GM12878 (cell line): Measurements from ENCODE around the gene SLC5A2. TPM values are rescaled to one million over a fixed set of nuclear protein-coding genes. Genes with fewer than 3 reads are reported as not detected.

Experiments
- ATF3 ChIP-seq: IDR thresholded peaks from 2 replicates; pipeline ENCODE4 v1.6.1; 2011; ENCODE audit warnings: low read depth, mild to moderate bottlenecking, low read length, moderate library complexity, borderline replicate concordance; ENCODE audit errors: extremely low read depth
- BACH1 ChIP-seq: fragments of 450-650 bp; IDR thresholded peaks from 2 replicates; pipeline ENCODE4 v1.6.1; 2017; ENCODE audit warnings: mild to moderate bottlenecking, borderline replicate concordance
- BCLAF1 ChIP-seq: fragments of 450-650 bp; IDR thresholded peaks from 2 replicates; pipeline ENCODE4 v1.6.1; 2017; ENCODE audit warnings: antibody characterized with exemption, mild to moderate bottlenecking, moderate library complexity
- CREB1 ChIP-seq: IDR thresholded peaks from 2 replicates; pipeline ENCODE4 v1.6.1; 2012; ENCODE audit warnings: low read depth, mild to moderate bottlenecking, inconsistent platforms
- CTCF ChIP-seq, 3 experiments: IDR thresholded peaks in 2 of 3; conservative IDR thresholded peaks in 1 of 3; 2 replicates each; pipeline ENCODE4 v1.5.1; 2011; ENCODE audit warnings: low read depth in 3 of 3, low read length in 3 of 3, mild to moderate bottlenecking in 3 of 3, control low read depth in 2 of 3, moderate library complexity in 2 of 3, inconsistent platforms in 1 of 3, mixed read lengths in 1 of 3; ENCODE audit not compliant: control insufficient read depth in 2 of 3, insufficient read depth in 1 of 3; ENCODE audit errors: extremely low read depth in 1 of 3
- E2F4 ChIP-seq: IDR thresholded peaks from 2 replicates; pipeline ENCODE4 v1.6.1; 2012; ENCODE audit warnings: low read depth, low read length, improper control_type of control experiment
- GATAD2B ChIP-seq: fragments of 450-650 bp; conservative IDR thresholded peaks from 2 replicates; pipeline ENCODE4 v1.6.1; 2017; ENCODE audit warnings: low read depth, mild to moderate bottlenecking, moderate library complexity
- KDM1A ChIP-seq: fragments of 200-600 bp; sonication (generic); IDR thresholded peaks from 2 replicates; pipeline ENCODE4 v1.6.1; 2016; ENCODE audit warnings: borderline replicate concordance
- KLF5 ChIP-seq: fragments of 450-650 bp; IDR thresholded peaks from 2 replicates; pipeline ENCODE4 v1.6.1; 2014; ENCODE audit warnings: mild to moderate bottlenecking; ENCODE audit not compliant: partially characterized antibody
- MEF2B ChIP-seq: fragments of 450-650 bp; IDR thresholded peaks from 2 replicates; pipeline ENCODE4 v1.6.1; 2018; ENCODE audit warnings: mild to moderate bottlenecking, moderate library complexity; ENCODE audit not compliant: partially characterized antibody, poor library complexity, severe bottlenecking
- NFYA ChIP-seq: IDR thresholded peaks from 2 replicates; pipeline ENCODE4 v1.6.1; 2011; ENCODE audit warnings: low read depth, mild to moderate bottlenecking, low read length, improper control_type of control experiment, borderline replicate concordance
- PAX8 ChIP-seq: fragments of 450-650 bp; IDR thresholded peaks from 2 replicates; pipeline ENCODE4 v1.6.1; 2017; ENCODE audit warnings: mild to moderate bottlenecking, moderate library complexity
- SIN3A ChIP-seq: IDR thresholded peaks from 2 replicates; pipeline ENCODE4 v1.6.1; 2012; ENCODE audit warnings: low read depth, low read length, improper control_type of control experiment
- SMC3 ChIP-seq: IDR thresholded peaks from 2 replicates; pipeline ENCODE4 v1.6.1; 2011; ENCODE audit warnings: low read length, improper control_type of control experiment, borderline replicate concordance
- SREBF1 ChIP-seq: IDR thresholded peaks from 2 replicates; pipeline ENCODE4 v1.6.1; 2012; ENCODE audit warnings: mild to moderate bottlenecking, low read length
- TBL1XR1 ChIP-seq: IDR thresholded peaks from 2 replicates; pipeline ENCODE4 v1.6.1; 2012; ENCODE audit warnings: low read depth, low read length, improper control_type of control experiment
- TCF12 ChIP-seq: IDR thresholded peaks from 2 replicates; pipeline ENCODE4 v1.6.1; 2011; ENCODE audit warnings: low read depth, mild to moderate bottlenecking, low read length
- ZNF217 ChIP-seq: fragments of 450-650 bp; IDR thresholded peaks from 2 replicates; pipeline ENCODE4 v1.6.1; 2017; ENCODE audit warnings: antibody characterized with exemption, mild to moderate bottlenecking
- polyA plus RNA-seq, 11 experiments: library from polyadenylated mRNA; depleted of rRNA in 4 of 11; unstranded in 6 of 11; stranded (reverse) in 5 of 11; fragments of >200 nt; fragmentation: Nextera tagmentation in 4 of 11; fragmentation: Illumina TruSeq in 1 of 11; extraction: Ambion mirVana in 4 of 11; extraction: Trizol in 1 of 11; gene quantifications; 1 replicate in 1 of 11; 2 replicates in 10 of 11; pipeline versions ENCODE4 v1.2.1 to v1.2.3, GENCODE V29; 2011 to 2016; ENCODE audit warnings: inconsistent platforms in 2 of 11, missing spikeins in 2 of 11, low read depth in 1 of 11
- total RNA-seq, 4 experiments: library from RNA; depleted of rRNA in 3 of 4; stranded (reverse); fragments of >200 nt in 3 of 4; fragmentation: Illumina TruSeq in 1 of 4; extraction: Trizol in 1 of 4; gene quantifications; 2 replicates each; pipeline versions ENCODE4 v1.2.1 to v1.2.3, GENCODE V29; 2013 to 2021
- TF ChIP-seq, protein P1 (sequence below): IDR thresholded peaks from 2 replicates; pipeline ENCODE4 v1.6.1; 2011; ENCODE audit warnings: low read depth, low read length, improper control_type of control experiment, borderline replicate concordance
- TF ChIP-seq, protein P2 (sequence below): fragments of 450-650 bp; IDR thresholded peaks from 2 replicates; pipeline ENCODE4 v1.6.1; 2017; ENCODE audit warnings: mild to moderate bottlenecking, moderate library complexity

The SLC5A2 gene
- total and polyA plus RNA-seq, 10 of the 15 experiments (the other 5 are each of a cell fraction or from before 2014, with no cell fraction given) = 3.6 to 4.8 (median 4.4) TPM; not detected in 6

DNA sequence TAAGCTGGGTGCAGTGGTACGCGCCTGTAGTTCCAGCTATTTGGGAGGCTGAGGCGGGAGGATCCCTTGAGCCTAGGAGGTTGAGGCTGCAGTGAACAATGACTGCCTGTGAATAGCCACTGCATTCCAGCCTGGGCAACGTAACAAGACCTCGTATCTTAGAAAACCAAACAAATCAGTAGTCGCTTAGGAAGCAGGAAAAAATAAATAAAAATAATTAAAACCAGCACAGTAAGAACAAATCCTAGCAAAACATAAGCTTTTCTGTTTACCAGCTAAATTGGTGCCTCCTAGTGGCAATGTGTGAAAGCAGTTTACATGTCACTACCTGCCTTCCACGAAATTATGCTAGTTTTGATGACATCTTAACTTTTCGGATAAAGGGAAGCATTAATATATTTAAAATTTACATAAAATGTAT is 22.3 kb upstream of the SLC5A2 start (continued):
- TF ChIP-seq E2F4 (no peak), SREBF1 (no peak), SMC3 (peak; percentile 48; the same call in 1 of the 2 replicates), KDM1A (no peak), TBL1XR1 (no peak), CREB1 (peak; percentile 37; the same call in 1 of the 2 replicates), MEF2B (no peak), NFYA (no peak), KLF5 (no peak), SIN3A (no peak), ATF3 (no peak), BACH1 (no peak), CTCF (IDR thresholded peaks at IDR 0.05 in 2 of 3, conservative IDR thresholded peaks at IDR 0.05 in 1 of 3; ENCODE audit: control insufficient read depth in 2 of 3, extremely low read depth in 1 of 3, insufficient read depth in 1 of 3, low read depth in 3 of 3, low read length in 3 of 3) (peak; percentile 63 to 72 (median 69)), PAX8 (no peak), ZNF217 (no peak), BCLAF1 (no peak), GATAD2B (no peak), TCF12 (no peak)
- TF ChIP-seq, protein P1, sequence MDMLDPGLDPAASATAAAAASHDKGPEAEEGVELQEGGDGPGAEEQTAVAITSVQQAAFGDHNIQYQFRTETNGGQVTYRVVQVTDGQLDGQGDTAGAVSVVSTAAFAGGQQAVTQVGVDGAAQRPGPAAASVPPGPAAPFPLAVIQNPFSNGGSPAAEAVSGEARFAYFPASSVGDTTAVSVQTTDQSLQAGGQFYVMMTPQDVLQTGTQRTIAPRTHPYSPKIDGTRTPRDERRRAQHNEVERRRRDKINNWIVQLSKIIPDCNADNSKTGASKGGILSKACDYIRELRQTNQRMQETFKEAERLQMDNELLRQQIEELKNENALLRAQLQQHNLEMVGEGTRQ = no peak
- TF ChIP-seq, protein P2, sequence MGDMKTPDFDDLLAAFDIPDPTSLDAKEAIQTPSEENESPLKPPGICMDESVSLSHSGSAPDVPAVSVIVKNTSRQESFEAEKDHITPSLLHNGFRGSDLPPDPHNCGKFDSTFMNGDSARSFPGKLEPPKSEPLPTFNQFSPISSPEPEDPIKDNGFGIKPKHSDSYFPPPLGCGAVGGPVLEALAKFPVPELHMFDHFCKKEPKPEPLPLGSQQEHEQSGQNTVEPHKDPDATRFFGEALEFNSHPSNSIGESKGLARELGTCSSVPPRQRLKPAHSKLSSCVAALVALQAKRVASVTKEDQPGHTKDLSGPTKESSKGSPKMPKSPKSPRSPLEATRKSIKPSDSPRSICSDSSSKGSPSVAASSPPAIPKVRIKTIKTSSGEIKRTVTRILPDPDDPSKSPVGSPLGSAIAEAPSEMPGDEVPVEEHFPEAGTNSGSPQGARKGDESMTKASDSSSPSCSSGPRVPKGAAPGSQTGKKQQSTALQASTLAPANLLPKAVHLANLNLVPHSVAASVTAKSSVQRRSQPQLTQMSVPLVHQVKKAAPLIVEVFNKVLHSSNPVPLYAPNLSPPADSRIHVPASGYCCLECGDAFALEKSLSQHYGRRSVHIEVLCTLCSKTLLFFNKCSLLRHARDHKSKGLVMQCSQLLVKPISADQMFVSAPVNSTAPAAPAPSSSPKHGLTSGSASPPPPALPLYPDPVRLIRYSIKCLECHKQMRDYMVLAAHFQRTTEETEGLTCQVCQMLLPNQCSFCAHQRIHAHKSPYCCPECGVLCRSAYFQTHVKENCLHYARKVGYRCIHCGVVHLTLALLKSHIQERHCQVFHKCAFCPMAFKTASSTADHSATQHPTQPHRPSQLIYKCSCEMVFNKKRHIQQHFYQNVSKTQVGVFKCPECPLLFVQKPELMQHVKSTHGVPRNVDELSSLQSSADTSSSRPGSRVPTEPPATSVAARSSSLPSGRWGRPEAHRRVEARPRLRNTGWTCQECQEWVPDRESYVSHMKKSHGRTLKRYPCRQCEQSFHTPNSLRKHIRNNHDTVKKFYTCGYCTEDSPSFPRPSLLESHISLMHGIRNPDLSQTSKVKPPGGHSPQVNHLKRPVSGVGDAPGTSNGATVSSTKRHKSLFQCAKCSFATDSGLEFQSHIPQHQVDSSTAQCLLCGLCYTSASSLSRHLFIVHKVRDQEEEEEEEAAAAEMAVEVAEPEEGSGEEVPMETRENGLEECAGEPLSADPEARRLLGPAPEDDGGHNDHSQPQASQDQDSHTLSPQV = no peak
